Activated CD4-positive, alpha-beta T cell treated with anti-CD3 and anti-CD28 coated beads, Interleukin-2, amount 50 U/mL, for 1 hour (primary cell): ENCODE results near the gene SPEF1.

Experiments used
- DNase-seq: peaks from one replicate; pipeline ENCODE4 v3.0.0-alpha.2; 2020

The SPEF1 gene

GRCh38 chr20:3744806-3745685 is 36.2 kb downstream of the SPEF1 start:
- DNase-seq: peak; percentile 76

- DNase-seq: no peak
Observed at GRCh38 chr20:3744037-3744436, 37.2 kb downstream of the SPEF1 start.

DNA sequence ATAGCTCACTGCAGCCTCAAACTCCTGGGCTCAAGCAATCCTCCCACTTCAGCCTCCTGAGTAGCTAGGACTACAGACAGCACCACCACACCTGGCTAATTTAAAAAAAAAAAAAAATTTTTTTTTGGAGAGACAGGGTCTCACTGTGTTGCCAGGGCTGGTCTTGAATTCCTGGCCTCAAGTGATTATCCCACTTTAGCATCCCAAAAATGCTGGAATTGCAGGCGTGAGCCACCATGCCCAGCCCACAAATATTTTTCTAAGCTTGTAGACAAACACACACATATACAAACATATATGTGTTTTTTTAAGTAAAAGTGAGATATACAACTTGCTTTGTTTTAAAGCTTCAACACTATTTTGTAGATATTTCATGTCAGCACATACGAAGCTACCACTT is 38.0 kb downstream of the SPEF1 start:
- DNase-seq: no peak

DNA sequence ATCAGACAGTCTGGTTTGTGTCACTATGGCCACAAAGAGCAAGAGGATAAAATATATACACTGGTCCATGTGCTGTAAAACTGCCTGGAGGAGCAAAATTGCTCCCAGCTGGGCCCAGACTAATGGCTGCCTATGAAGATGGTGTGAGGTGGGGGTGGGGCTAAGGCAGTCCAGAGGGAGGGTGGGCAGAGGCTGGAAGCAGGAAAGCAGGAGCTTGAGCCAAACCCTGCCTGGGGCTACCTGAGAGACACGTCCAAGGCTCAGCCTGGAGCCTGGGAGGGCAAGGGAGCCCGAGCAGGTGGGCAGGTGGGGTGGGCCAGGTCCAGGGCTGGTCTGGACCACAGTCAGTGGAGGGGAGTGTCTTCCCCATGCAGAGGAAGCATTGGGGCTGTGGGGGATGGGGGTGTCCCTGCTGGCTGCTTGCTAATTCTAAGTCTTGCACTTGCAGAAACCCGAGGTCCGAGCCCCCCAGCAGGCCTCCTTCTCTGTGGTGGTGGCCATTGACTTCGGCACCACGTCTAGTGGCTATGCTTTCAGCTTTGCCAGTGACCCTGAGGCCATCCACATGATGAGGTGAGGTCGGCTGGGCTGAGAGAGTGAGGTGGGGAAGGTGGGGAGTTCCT is 39.3 kb downstream of the SPEF1 start:
- DNase-seq: no peak

GRCh38 chr20:3740615-3741301 is 40.5 kb downstream of the SPEF1 start:
- DNase-seq: no peak

DNA sequence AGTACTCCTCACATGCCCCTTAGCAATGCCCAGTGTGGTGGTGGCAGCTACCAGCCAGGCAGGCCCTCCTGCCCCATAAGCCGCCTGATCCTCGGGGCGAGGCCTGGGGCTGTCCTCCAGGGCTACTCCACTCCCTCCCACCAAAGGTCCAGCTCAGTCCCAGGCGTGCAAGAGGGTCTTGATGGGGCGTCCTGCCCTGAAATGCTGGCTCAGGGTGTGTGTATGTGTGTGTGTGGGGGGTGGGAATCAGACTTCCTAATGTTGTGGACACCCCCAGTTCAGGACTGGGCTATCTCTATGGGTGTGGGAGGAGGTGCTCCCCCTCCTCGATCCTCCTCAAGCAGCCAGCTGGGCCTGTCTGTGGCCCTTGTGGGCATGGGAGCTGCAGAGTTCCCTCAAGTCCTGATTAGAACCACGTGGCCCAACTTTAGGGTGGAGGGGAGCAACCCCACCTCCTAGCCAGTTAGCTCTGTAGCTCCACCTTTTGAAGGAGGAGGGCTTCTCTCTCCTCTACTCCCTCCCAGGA is 41.3 kb downstream of the SPEF1 start:
- DNase-seq: no peak

DNA sequence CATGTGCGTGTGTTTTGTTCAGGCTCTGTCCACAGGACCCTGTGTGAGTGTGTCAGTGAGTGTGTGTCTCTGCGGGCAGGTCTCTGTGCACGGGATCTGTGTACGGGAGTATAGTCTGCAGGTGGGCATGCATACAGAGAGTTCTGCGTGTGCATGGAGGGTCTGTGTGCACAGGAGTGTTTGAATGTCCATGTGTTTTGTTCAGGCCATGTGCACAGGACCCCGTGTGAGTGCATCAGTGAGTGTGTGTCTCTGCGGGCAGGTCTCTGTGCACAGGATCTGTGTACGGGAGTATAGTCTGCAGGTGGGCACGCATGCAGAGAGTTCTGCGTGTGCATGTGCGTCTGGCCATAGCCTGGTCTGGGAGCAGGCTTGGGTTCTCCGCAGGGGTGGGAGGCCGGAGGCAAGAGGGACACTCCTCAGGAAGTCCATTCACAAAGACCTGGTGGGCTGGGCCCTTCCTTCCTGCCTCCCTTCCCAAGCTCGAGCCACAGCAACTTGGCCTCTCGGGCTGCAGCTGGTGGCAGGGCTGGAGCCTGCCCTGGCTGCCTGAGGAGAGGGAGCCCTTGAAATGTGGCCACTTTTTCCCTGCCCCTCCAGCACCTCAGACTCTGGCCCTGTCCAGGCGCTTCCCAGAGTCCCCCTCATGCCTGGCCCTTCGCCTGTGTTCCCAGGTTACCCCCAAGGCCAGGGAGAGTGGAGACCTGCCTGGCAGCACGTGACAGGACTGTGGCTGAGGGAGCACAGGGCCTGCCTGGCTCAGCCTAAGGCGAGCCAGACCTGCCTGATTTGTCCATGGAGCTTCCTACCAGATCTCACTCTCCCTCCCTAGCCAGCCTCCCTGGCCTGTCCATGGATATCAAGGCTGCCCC is 42.0 kb downstream of the SPEF1 start:
- DNase-seq: no peak

GRCh38 chr20:3738111-3739053 is 42.9 kb downstream of the SPEF1 start:
- DNase-seq: no peak

GRCh38 chr20:3735768-3736167 is 45.5 kb downstream of the SPEF1 start:
- DNase-seq: no peak

GRCh38 chr20:3734111-3734843 is 47.0 kb downstream of the SPEF1 start:
- no peak for DNase-seq

- DNase-seq: no peak
Observed at GRCh38 chr20:3733119-3733995, 47.9 kb downstream of the SPEF1 start.

GRCh38 chr20:3732327-3733118 is 48.7 kb downstream of the SPEF1 start, which contains the start of gene HSPA12B:
TSS of gene HSPA12B (plus strand) at chr20:3732685. CDS start at chr20:3738675, 5,990 bp downstream.
- no peak for DNase-seq

- DNase-seq: no peak
Observed at GRCh38 chr20:3731944-3732326, 49.3 kb downstream of the SPEF1 start.

GRCh38 chr20:3730803-3731672 is 50.2 kb downstream of the SPEF1 start:
- DNase-seq: no peak

DNA sequence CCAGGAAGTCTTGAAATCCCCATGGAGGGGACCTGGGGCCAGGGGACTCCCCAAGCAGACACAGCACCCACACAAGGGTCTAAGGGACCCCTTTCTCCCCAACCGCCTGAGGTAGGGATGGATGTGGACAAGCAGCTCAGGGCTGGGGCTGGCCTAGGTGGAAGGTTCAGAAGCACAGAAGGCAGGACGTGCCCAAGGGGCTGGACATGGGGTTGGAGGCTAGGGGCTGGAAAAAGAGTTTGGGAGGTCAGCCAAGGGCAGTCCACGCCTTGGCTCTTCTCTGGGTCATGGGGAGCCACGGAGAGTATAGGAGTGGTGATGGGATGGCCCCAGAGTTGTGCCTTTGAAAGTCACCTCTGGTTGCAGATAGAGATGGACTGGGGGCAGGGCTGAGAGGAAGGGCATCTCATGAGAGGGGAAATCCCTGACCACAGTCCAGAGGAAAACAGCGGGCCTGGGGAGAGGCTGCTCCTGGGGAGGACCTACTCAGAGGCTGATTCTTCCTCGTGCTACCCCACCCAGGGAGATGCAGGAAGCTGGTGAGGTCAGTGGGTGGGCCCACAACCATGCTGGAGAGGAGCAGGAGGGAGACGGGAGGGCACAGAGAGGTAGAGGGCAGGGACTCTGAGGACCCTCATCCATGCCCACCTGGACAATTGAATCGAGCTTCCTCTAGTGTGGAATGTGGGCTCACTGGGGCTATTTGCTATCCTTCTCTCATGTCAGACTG is 51.3 kb downstream of the SPEF1 start:
- DNase-seq: no peak

- DNase-seq: no peak
Observed at GRCh38 chr20:3729378-3729777, 51.9 kb downstream of the SPEF1 start.

DNA sequence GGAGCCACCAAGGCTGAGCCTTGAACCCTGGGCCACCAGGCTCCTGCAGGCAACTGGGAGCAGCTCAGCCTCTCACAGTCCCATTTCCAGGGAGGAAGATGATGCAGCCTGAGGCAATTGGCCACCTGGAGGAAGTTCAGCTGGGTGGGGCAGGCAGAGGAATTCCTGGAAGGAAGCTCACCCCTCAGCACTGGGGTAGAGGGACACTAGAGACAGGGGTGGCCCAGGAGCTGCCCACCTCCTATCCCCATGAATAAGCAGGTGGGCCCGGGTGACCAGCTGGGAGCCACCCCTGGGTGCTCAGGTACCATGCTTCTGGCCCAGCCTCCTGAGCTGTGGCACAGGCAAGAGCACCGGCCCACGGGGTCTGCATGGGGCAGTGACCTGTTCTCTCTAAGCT is 52.4 kb downstream of the SPEF1 start:
- no peak for DNase-seq
